GM20431 (cell line): Measurements from ENCODE around the gene RNF130.

Source experiments
- in situ Hi-C: fragments of 300-500 bp; cut with MseI, MboI; formaldehyde crosslinking; loops from one replicate; pipeline ENCODE4 v1.15.0; 2020; ENCODE audit warnings: low sequenced_read_pairs; ENCODE audit not compliant: unreplicated experiment

The RNF130 gene

GRCh38 chr5:180086816-180087399 is 15.3 kb upstream of the RNF130 start:
- in situ Hi-C loops: no loop called here

- in situ Hi-C loops: no loop called here
These were observed 14.3 kb upstream of the RNF130 start for GRCh38 chr5:180085837-180086236.

GRCh38 chr5:180084638-180085561 is 13.3 kb upstream of the RNF130 start:
- in situ Hi-C loops: no loop called here

- in situ Hi-C loops: no loop called here
These were observed 12.0 kb upstream of the RNF130 start for GRCh38 chr5:180083529-180084060.

- in situ Hi-C loops: no loop called here
These were observed 11.3 kb upstream of the RNF130 start for GRCh38 chr5:180082633-180083420.

GRCh38 chr5:180081481-180081880 is 9.9 kb upstream of the RNF130 start:
- in situ Hi-C loops: no loop called here

GRCh38 chr5:180080486-180081280 is 9.1 kb upstream of the RNF130 start:
- in situ Hi-C loops: no loop called here

GRCh38 chr5:180079702-180080466 is 8.3 kb upstream of the RNF130 start:
- in situ Hi-C loops: no loop called here

- in situ Hi-C loops: no loop called here
These were observed 6.8 kb upstream of the RNF130 start for GRCh38 chr5:180078348-180078747.

- in situ Hi-C loops: no loop called here
These were observed 6.2 kb upstream of the RNF130 start for GRCh38 chr5:180077594-180078284.

- in situ Hi-C loops: no loop called here
These were observed 4.1 kb upstream of the RNF130 start for GRCh38 chr5:180075703-180076102.

- in situ Hi-C loops: no loop called here
These were observed 2.9 kb upstream of the RNF130 start for GRCh38 chr5:180074462-180074861.

GRCh38 chr5:180072556-180072955 is 997 bp upstream of the RNF130 start:
- in situ Hi-C loops: no loop called here

- in situ Hi-C loops: no loop called here
These were observed 643 bp upstream of the RNF130 start for GRCh38 chr5:180072256-180072548.

GRCh38 chr5:180070756-180071530 is 616 bp downstream of the RNF130 start:
- in situ Hi-C loops: no loop called here

GRCh38 chr5:180069589-180070247 is 1.8 kb downstream of the RNF130 start:
- in situ Hi-C loops: no loop called here

- in situ Hi-C loops: no loop called here
These were observed 3.0 kb downstream of the RNF130 start for GRCh38 chr5:180068519-180069090.
